IMR-90 (cell line): ENCODE results near the gene GSG1L. TPM values are rescaled to one million over a fixed set of nuclear protein-coding genes. Genes with fewer than 3 reads are reported as not detected.

Experiments used
- ATAC-seq: fragments of 200-7000 bp; cut with Tn5 transposase; 2 replicates; pipeline ENCODE4 v1.9.1; 2020; ENCODE audit warnings: low read depth, mild to moderate bottlenecking, moderate library complexity
- BruUV-seq: library from RNA; stranded (reverse); fragments of 400-500 nt; replicated peaks from 2 replicates; lab custom pipeline; 2021; lab: Mats Ljungman, UMichigan
- CTCF ChIA-PET: fragments of 300-600 bp; formaldehyde crosslinking; extraction: SDS; loops from one replicate; lab custom pipeline; 2021; ENCODE audit warnings: antibody characterized with exemption; lab: Yijun Ruan, JAX
- POLR2A ChIA-PET: fragments of 300-600 bp; sonication (Branson Sonifier 250); formaldehyde crosslinking; loops from one replicate; lab custom pipeline; 2022; ENCODE audit warnings: antibody characterized with exemption; ENCODE audit not compliant: unreplicated experiment; lab: Charles Lee
- DNase-seq: peaks from one replicate; pipeline ENCODE4 v3.0.0; 2013
- H2AFZ ChIP-seq: replicated peaks from 2 replicates; pipeline ENCODE3; 2013; ENCODE audit warnings: low read length, mild to moderate bottlenecking; ENCODE audit not compliant: poor library complexity
- H2AK5ac ChIP-seq: 2 replicates; pipeline ENCODE4 v1.6.1; 2013; ENCODE audit warnings: low read depth, low read length, inconsistent platforms
- H2AK9ac ChIP-seq: replicated peaks from 2 replicates; pipeline ENCODE3; 2013; ENCODE audit warnings: mild to moderate bottlenecking, low read depth, low read length, moderate library complexity; ENCODE audit not compliant: poor library complexity
- H2BK120ac ChIP-seq: 2 replicates; pipeline ENCODE4 v1.6.1; 2013; ENCODE audit warnings: low read depth, low read length, inconsistent platforms
- H2BK15ac ChIP-seq: 3 replicates; pipeline ENCODE4 v1.6.1; 2013; ENCODE audit warnings: low read depth, low read length, inconsistent platforms
- H2BK20ac ChIP-seq: 2 replicates; pipeline ENCODE4 v1.6.1; 2013; ENCODE audit warnings: low read depth, mild to moderate bottlenecking, inconsistent platforms, low read length, moderate library complexity
- H2BK5ac ChIP-seq: 2 replicates; pipeline ENCODE4 v1.6.1; 2013; ENCODE audit warnings: mild to moderate bottlenecking, low read depth, low read length, inconsistent platforms; ENCODE audit not compliant: poor library complexity, severe bottlenecking
- H3K14ac ChIP-seq: replicated peaks from 2 replicates; pipeline ENCODE4 v1.6.1; 2013; ENCODE audit warnings: low read depth, low read length, inconsistent platforms
- H3K18ac ChIP-seq: 2 replicates; pipeline ENCODE4 v1.6.1; 2013; ENCODE audit warnings: low read depth, low read length, control low read depth
- H3K23ac ChIP-seq: 2 replicates; pipeline ENCODE4 v1.6.1; 2013; ENCODE audit warnings: low read depth, low read length, inconsistent platforms
- H3K27ac ChIP-seq: 2 replicates; pipeline ENCODE4 v1.5.1; 2013; ENCODE audit warnings: mild to moderate bottlenecking, control low read depth, low read length; ENCODE audit not compliant: insufficient read depth
- H3K27me3 ChIP-seq: 2 replicates; pipeline ENCODE4 v1.6.1; 2013; ENCODE audit warnings: low read length; ENCODE audit not compliant: control insufficient read depth, insufficient read depth
- H3K36me3 ChIP-seq: 2 replicates; pipeline ENCODE4 v1.6.1; 2013; ENCODE audit warnings: low read length, mixed read lengths; ENCODE audit not compliant: control insufficient read depth, insufficient read depth
- H3K4ac ChIP-seq: 2 replicates; pipeline ENCODE4 v1.6.1; 2013; ENCODE audit warnings: low read depth, low read length, inconsistent platforms
- H3K4me1 ChIP-seq: 2 replicates; pipeline ENCODE4 v1.6.1; 2013; ENCODE audit warnings: low read length, mixed read lengths; ENCODE audit not compliant: control insufficient read depth, insufficient read depth
- H3K4me2 ChIP-seq: 2 replicates; pipeline ENCODE4 v1.6.1; 2013; ENCODE audit warnings: low read depth, mild to moderate bottlenecking, control low read depth, low read length, moderate library complexity
- H3K4me3 ChIP-seq: 2 replicates; pipeline ENCODE4 v1.5.1; 2013; ENCODE audit warnings: low read depth, mild to moderate bottlenecking, control low read depth, low read length, moderate library complexity; ENCODE audit not compliant: insufficient read depth
- H3K56ac ChIP-seq: 2 replicates; pipeline ENCODE4 v1.6.1; 2013; ENCODE audit warnings: low read length, inconsistent platforms; ENCODE audit not compliant: insufficient read depth; ENCODE audit errors: extremely low read depth
- H3K79me1 ChIP-seq, 2 experiments: 2 replicates each; pipeline ENCODE4 v1.6.1; 2013; ENCODE audit warnings: low read length in 2 of 2, inconsistent platforms in 1 of 2, low read depth in 1 of 2
- H3K9ac ChIP-seq: 2 replicates; pipeline ENCODE4 v1.6.1; 2013; ENCODE audit warnings: low read depth, low read length, control low read depth
- H3K9me1 ChIP-seq: 2 replicates; pipeline ENCODE4 v1.6.1; 2013; ENCODE audit warnings: low read length, inconsistent platforms; ENCODE audit not compliant: insufficient read depth
- H3K9me3 ChIP-seq: 2 replicates; pipeline ENCODE4 v1.6.1; 2013; ENCODE audit warnings: low read length; ENCODE audit not compliant: control insufficient read depth, insufficient read depth
- H4K20me1 ChIP-seq: 2 replicates; pipeline ENCODE4 v1.6.1; 2013; ENCODE audit warnings: low read length, inconsistent platforms; ENCODE audit not compliant: insufficient read depth
- H4K5ac ChIP-seq: 2 replicates; pipeline ENCODE4 v1.6.1; 2013; ENCODE audit warnings: mild to moderate bottlenecking, low read depth, low read length, control low read depth
- H4K8ac ChIP-seq, 2 experiments: 2 replicates each; pipeline ENCODE4 v1.6.1; 2013; ENCODE audit warnings: low read depth in 2 of 2, low read length in 2 of 2, control low read depth in 1 of 2, inconsistent platforms in 1 of 2
- H4K91ac ChIP-seq: 2 replicates; pipeline ENCODE4 v1.6.1; 2013; ENCODE audit warnings: low read depth, low read length, inconsistent platforms; ENCODE audit not compliant: insufficient read depth
- BHLHE40 ChIP-seq: fragments of 150-350 bp; IDR thresholded peaks from 2 replicates; pipeline ENCODE4 v1.6.1; 2016; ENCODE audit warnings: mild to moderate bottlenecking, low read depth, low read length
- CEBPB ChIP-seq: IDR thresholded peaks from 2 replicates; pipeline ENCODE4 v1.6.1; 2012; ENCODE audit warnings: low read depth, low read length, improper control_type of control experiment
- CHD1 ChIP-seq: IDR thresholded peaks from 2 replicates; pipeline ENCODE4 v1.6.1; 2012; ENCODE audit warnings: low read depth, low read length, improper control_type of control experiment
- ELK1 ChIP-seq: fragments of 150-350 bp; IDR thresholded peaks from 2 replicates; pipeline ENCODE4 v1.6.1; 2016; ENCODE audit warnings: low read depth, mild to moderate bottlenecking, low read length, moderate library complexity, borderline replicate concordance
- FOS ChIP-seq: fragments of 150-350 bp; IDR thresholded peaks from 2 replicates; pipeline ENCODE4 v1.6.1; 2016; ENCODE audit warnings: low read depth, low read length
- MAFK ChIP-seq: IDR thresholded peaks from 2 replicates; pipeline ENCODE4 v1.6.1; 2012; ENCODE audit warnings: low read depth, low read length, improper control_type of control experiment
- MXI1 ChIP-seq: IDR thresholded peaks from 2 replicates; pipeline ENCODE4 v1.6.1; 2012; ENCODE audit warnings: low read depth, mild to moderate bottlenecking, low read length, moderate library complexity, borderline replicate concordance
- NFE2L2 ChIP-seq: fragments of 150-350 bp; IDR thresholded peaks from 2 replicates; pipeline ENCODE4 v1.6.1; 2016; ENCODE audit warnings: low read depth, mild to moderate bottlenecking, low read length
- RAD21 ChIP-seq: IDR thresholded peaks from 2 replicates; pipeline ENCODE4 v1.6.1; 2012; ENCODE audit warnings: low read length, improper control_type of control experiment
- SMC3 ChIP-seq: fragments of 150-350 bp; IDR thresholded peaks from 2 replicates; pipeline ENCODE4 v1.6.1; 2016; ENCODE audit warnings: low read depth, mild to moderate bottlenecking, antibody characterized with exemption, low read length, moderate library complexity
- WGBS, 2 experiments: methylation state at CpG; one replicate each; pipeline versions ENCODE4 v1.1.5 to v1.1.7; 2013; ENCODE audit warnings: missing lambda C conversion rate in 2 of 2; ENCODE audit not compliant: insufficient read length in 1 of 2; ENCODE audit errors: extremely low coverage in 2 of 2; 5-methylcytosine and 5-hydroxymethylcytosine counted together
- dilution Hi-C: fragments of 300-500 bp; cut with HindIII; formaldehyde crosslinking; loops from one replicate; pipeline ENCODE4 v1.14.3; 2018; ENCODE audit warnings: low sequenced_read_pairs; ENCODE audit not compliant: unreplicated experiment
- in situ Hi-C: fragments of 300-500 bp; cut with MboI; formaldehyde crosslinking; loops from 3 replicates; pipeline ENCODE4 v1.14.3; 2019; ENCODE audit warnings: low sequenced_read_pairs, inconsistent platforms, mixed read lengths
- intact Hi-C: fragments of 100-400 bp; cut with micrococcal nuclease; formaldehyde crosslinking; loops from 2 replicates; pipeline ENCODE4 v1.10.0; 2022
- polyA plus RNA-seq, 3 experiments: library from polyadenylated mRNA; depleted of rRNA; stranded (reverse); fragments of >200 nt; gene quantifications; 2 replicates each; pipeline ENCODE4 v1.2.3, GENCODE V29; 2012; ENCODE audit warnings: low replicate concordance in 1 of 3
- total RNA-seq: library from RNA; depleted of rRNA; stranded (reverse); fragments of >200 nt; gene quantifications from 2 replicates; pipeline ENCODE4 v1.2.3, GENCODE V29; 2012

GSG1L gene
- total and polyA plus RNA-seq, 2 of the 4 experiments (the other 2 are of a cell fraction) = not detected

- Histone ChIP-seq H2AK9ac (no peak overlapping the region), H4K5ac (no peak overlapping the region), H2BK15ac (no peak overlapping the region), H2BK20ac (no peak overlapping the region), H3K4me3 (no peak overlapping the region), H3K27ac (no peak overlapping the region), H3K9me3 (no peaks in the 10 kb centered on the region), H2AK5ac (no peak overlapping the region), H4K91ac (no peak overlapping the region), H3K4me1 (no peaks in the 10 kb centered on the region), H3K14ac (no peak overlapping the region), H3K27me3 (peaks cover 22% of the 10 kb centered on the region), H3K36me3 (no peaks in the 10 kb centered on the region), H2BK5ac (no peak overlapping the region), H4K20me1 (no peaks in the 10 kb centered on the region), H3K4me2 (no peak overlapping the region), H3K18ac (no peak overlapping the region), H3K4ac (no peak overlapping the region), H3K56ac (no peak overlapping the region), H3K9ac (no peak overlapping the region), H2AFZ (no peak overlapping the region), H3K23ac (no peak overlapping the region), H3K79me1 (no peaks in the 10 kb centered on the region), H4K8ac (no peak overlapping the region), H2BK120ac (no peak overlapping the region), H3K9me1 (no peaks in the 10 kb centered on the region)
- POLR2A ChIA-PET = no interaction called here
- 83% methylated on average over 6 of the region's 9 CpGs; no CpG with 5 or more reads in 1 of the 2 experiments for WGBS, 2 experiments
- TF ChIP-seq SMC3 (no peak), CEBPB (no peak), MXI1 (no peak), NFE2L2 (no peak), CHD1 (no peak), MAFK (no peak), RAD21 (no peak), BHLHE40 (no peak), ELK1 (no peak), FOS (no peak)
- intact Hi-C loops (no loop called here), in situ Hi-C loops (no loop called here), dilution Hi-C loops (no loop called here)
- ATAC-seq (no peak), DNase-seq (no peak)
- CTCF ChIA-PET = no interaction called here
- no TSS peak for BruUV-seq
Measured at GRCh38 chr16:27813591-27813990, 249.9 kb downstream of the GSG1L start.
